HCT116 (cell line): Measurements from ENCODE around the gene SCYGR1. TPM values are rescaled to one million over a fixed set of nuclear protein-coding genes. Genes with fewer than 3 reads are reported as not detected.

Source experiments
- ATAC-seq: fragments of 200-7000 bp; cut with Tn5 transposase; 2 replicates; pipeline ENCODE4 v1.9.1; 2020; ENCODE audit warnings: mild to moderate bottlenecking, moderate library complexity
- BruUV-seq: library from RNA; stranded (reverse); fragments of 400-500 nt; replicated peaks from 2 replicates; lab custom pipeline; 2021; lab: Mats Ljungman, UMichigan
- CTCF ChIA-PET: fragments of 300-600 bp; sonication (Branson Sonifier 250); formaldehyde crosslinking; loops from one replicate; lab custom pipeline; 2021; ENCODE audit warnings: antibody characterized with exemption; lab: Charles Lee
- POLR2A ChIA-PET: fragments of 300-600, 350-600 bp; sonication (Branson Sonifier 250); formaldehyde crosslinking; loops from one replicate; lab custom pipeline; 2021; ENCODE audit warnings: antibody characterized with exemption; lab: Charles Lee
- RAD21 ChIA-PET, 2 experiments: fragments of 300-600 bp; sonication (Branson Sonifier 250); formaldehyde crosslinking; loops; one replicate each; lab custom pipeline; 2023; ENCODE audit warnings: low total read pairs in 2 of 2; ENCODE audit not compliant: uncharacterized antibody in 2 of 2, unreplicated experiment in 2 of 2, low non-redundant PET in 1 of 2; lab: Charles Lee
- DNase-seq: peaks from one replicate; pipeline ENCODE4 v3.0.0-alpha.2; 2010; ENCODE audit warnings: low read depth, low spot score
- H2AFZ ChIP-seq: fragments of 200-600 bp; shearing (Covaris generic), sonication (generic); 2 replicates; pipeline ENCODE4 v1.6.1; 2017; ENCODE audit warnings: low read depth, mixed run types, mixed read lengths, antibody characterized with exemption, low read length; ENCODE audit not compliant: poor library complexity, severe bottlenecking
- H3K27ac ChIP-seq: 2 replicates; pipeline ENCODE4 v1.5.1; 2012; ENCODE audit warnings: low read depth, low read length
- H3K27me3 ChIP-seq: fragments of 200-600 bp; sonication (generic); 2 replicates; pipeline ENCODE4 v1.6.1; 2016; ENCODE audit warnings: mixed run types, low read length, mixed read lengths; ENCODE audit not compliant: insufficient read depth
- H3K36me3 ChIP-seq, 2 experiments: fragments of 200-500 bp in 1 of 2; fragments of 200-600 bp in 1 of 2; sonication (Bioruptor generic) in 1 of 2; sonication (generic) in 1 of 2; 2 replicates each; pipeline versions ENCODE4 v1.5.1 to v1.6.1; 2014 to 2016; ENCODE audit warnings: low read length in 2 of 2, inconsistent platforms in 1 of 2, mixed read lengths in 1 of 2, mixed run types in 1 of 2; ENCODE audit not compliant: insufficient read depth in 2 of 2, control insufficient read depth in 1 of 2
- H3K4me1 ChIP-seq, 2 experiments: fragments of 200-600 bp in 1 of 2; sonication (generic) in 1 of 2; 2 replicates each; pipeline versions ENCODE4 v1.5.1 to v1.6.1; 2012 to 2017; ENCODE audit warnings: low read length in 2 of 2, inconsistent platforms in 1 of 2, mild to moderate bottlenecking in 1 of 2, mixed read lengths in 1 of 2, mixed run types in 1 of 2, moderate library complexity in 1 of 2; ENCODE audit not compliant: insufficient read depth in 2 of 2, control insufficient read depth in 1 of 2
- H3K4me2 ChIP-seq: fragments of 200-600 bp; sonication (generic); 2 replicates; pipeline ENCODE4 v1.6.1; 2017; ENCODE audit warnings: mixed run types, low read length, mixed read lengths
- H3K4me3 ChIP-seq, 2 experiments: fragments of 200-600 bp in 1 of 2; sonication (generic) in 1 of 2; replicated peaks in 1 of 2; 2 replicates each; pipeline ENCODE4 v1.5.1; 2011 to 2016; ENCODE audit warnings: low read length in 2 of 2, control low read depth in 1 of 2, low read depth in 1 of 2, mild to moderate bottlenecking in 1 of 2, mixed read lengths in 1 of 2, mixed run types in 1 of 2
- H3K79me2 ChIP-seq: fragments of 200-600 bp; sonication (generic); 2 replicates; pipeline ENCODE4 v1.6.1; 2017; ENCODE audit warnings: mild to moderate bottlenecking, mixed run types, low read length, moderate library complexity, mixed read lengths; ENCODE audit not compliant: insufficient read depth
- H3K9ac ChIP-seq: fragments of 200-600 bp; sonication (generic); 2 replicates; pipeline ENCODE4 v1.6.1; 2016; ENCODE audit warnings: low read length, mixed read lengths
- H3K9me2 ChIP-seq: fragments of 200-600 bp; sonication (generic), shearing (Covaris generic); 2 replicates; pipeline ENCODE4 v1.6.1; 2017; ENCODE audit warnings: mixed run types, mild to moderate bottlenecking, moderate library complexity; ENCODE audit not compliant: insufficient read depth
- H3K9me3 ChIP-seq, 2 experiments: fragments of 200-500 bp in 1 of 2; fragments of 200-600 bp in 1 of 2; sonication (Bioruptor generic) in 1 of 2; sonication (generic) in 1 of 2; 2 replicates each; pipeline ENCODE4 v1.6.1; 2014 to 2017; ENCODE audit warnings: low read length in 2 of 2, mixed read lengths in 2 of 2, inconsistent platforms in 1 of 2, low read depth in 1 of 2, mild to moderate bottlenecking in 1 of 2, mixed run types in 1 of 2, moderate library complexity in 1 of 2; ENCODE audit not compliant: control insufficient read depth in 1 of 2, insufficient read depth in 1 of 2
- H4K20me1 ChIP-seq: fragments of 200-600 bp; sonication (generic), shearing (Covaris generic); 2 replicates; pipeline ENCODE4 v1.6.1; 2017; ENCODE audit warnings: mixed run types, mild to moderate bottlenecking, moderate library complexity; ENCODE audit not compliant: insufficient read depth
- CEBPB ChIP-seq: IDR thresholded peaks from 2 replicates; pipeline ENCODE4 v1.6.1; 2012; ENCODE audit warnings: low read depth
- JUND ChIP-seq: IDR thresholded peaks from 2 replicates; pipeline ENCODE4 v1.6.1; 2012
- REST ChIP-seq: IDR thresholded peaks from 2 replicates; pipeline ENCODE4 v1.6.1; 2012; ENCODE audit warnings: low read depth
- SIN3A ChIP-seq: IDR thresholded peaks from 2 replicates; pipeline ENCODE4 v1.6.1; 2012; ENCODE audit warnings: low read depth
- SRF ChIP-seq: IDR thresholded peaks from 2 replicates; pipeline ENCODE4 v1.6.1; 2012; ENCODE audit warnings: low read depth
- TCF7L2 ChIP-seq: IDR thresholded peaks from 2 replicates; pipeline ENCODE4 v1.7.0; 2011; ENCODE audit warnings: borderline replicate concordance, inconsistent platforms; ENCODE audit not compliant: insufficient read depth, insufficient read length; ENCODE audit errors: extremely low read depth
- ZBTB33 ChIP-seq: IDR thresholded peaks from 2 replicates; pipeline ENCODE4 v1.6.1; 2011; ENCODE audit warnings: mild to moderate bottlenecking, low read length, moderate library complexity; ENCODE audit not compliant: insufficient replicate concordance; ENCODE audit errors: extremely low read depth
- intact Hi-C: fragments of 100-400 bp; cut with micrococcal nuclease; formaldehyde crosslinking; loops from 2 replicates; pipeline ENCODE4 v1.10.0; 2022
- total RNA-seq: library from RNA; stranded (reverse); gene quantifications from one replicate; pipeline ENCODE4 v1.2.1, GENCODE V29; 2021; ENCODE audit not compliant: unreplicated experiment

The SCYGR1 gene
- total RNA-seq, 1 experiment from 2014 or later: not detected

GRCh38 chr2:227348324-227348723 is 39.4 kb downstream of the SCYGR1 start:
- intact Hi-C loops: loop anchor here (10.0 kb wide), 1 partner anchor 214 kb away; no protein-coding TSS in a partner anchor
- ChIA-PET POLR2A (no interaction called here), CTCF (interaction anchor here (1.6 kb wide), 1 partner anchor 418 kb away, joined by 5 read pairs; no protein-coding TSS in a partner anchor), RAD21 (no interaction called here)
- TF ChIP-seq JUND (no peak), TCF7L2 (no peak), REST (no peak), CEBPB (no peak), SRF (no peak), SIN3A (no peak), ZBTB33 (no peak)
- Histone ChIP-seq H3K4me3 (no peak overlapping the region), H3K79me2 (0 out of 2 replicates have a peak, but pooled peaks cover 6% of the 10 kb centered on the region), H3K27ac (no peak overlapping the region), H3K9me3 (no peaks in the 10 kb centered on the region), H4K20me1 (no peaks in the 10 kb centered on the region), H3K36me3 (peaks cover 3 to 19% of the 10 kb centered on the region in 2 experiments; a peak in 3 of 4 replicates), H3K9me2 (no peaks in the 10 kb centered on the region), H2AFZ (no peak overlapping the region), H3K4me1 (no peaks in the 10 kb centered on the region), H3K27me3 (no peaks in the 10 kb centered on the region), H3K9ac (no peak overlapping the region), H3K4me2 (no peak overlapping the region)
- BruUV-seq: no TSS peak
- DNase-seq: no peak
- no peak for ATAC-seq
